Lower leg skin (tissue), 4 donors: ENCODE data around the gene CRTAP. TPM values are rescaled to one million over a fixed set of nuclear protein-coding genes. Genes with fewer than 3 reads are reported as not detected.
"Not testable (repeated sequence)": the region's sequence is repeated elsewhere in the genome, so short reads cannot be mapped to it uniquely, and the experiment has no call there.

Source experiments
- DNase-seq, 2 donors: peaks; one replicate each; pipeline ENCODE4 v3.0.0-alpha.2; 2019; ENCODE audit warnings: low spot score in 2 of 2
- H3K4me3 ChIP-seq: fragments of 200-600 bp; sonication (generic); 2 replicates; pipeline ENCODE4 v1.5.1; 2017; ENCODE audit warnings: mild to moderate bottlenecking, low read depth; ENCODE audit not compliant: poor library complexity, severe bottlenecking
- POLR2A ChIP-seq, 2 donors: fragments of 450-650 bp; IDR thresholded peaks; one replicate each; pipeline ENCODE4 v1.6.1; 2016 to 2017; ENCODE audit warnings: antibody characterized with exemption in 2 of 2, mild to moderate bottlenecking in 1 of 2, moderate library complexity in 1 of 2
- WGBS, 2 donors: methylation state at CpG; one replicate each; pipeline ENCODE4 v1.1.5; 2018; 5-methylcytosine and 5-hydroxymethylcytosine counted together
- intact Hi-C: fragments of 100-400 bp; cut with DNase I; formaldehyde crosslinking; loops from one replicate; pipeline ENCODE4 v1.15.0; 2023; ENCODE audit warnings: low total_unique reads
- total RNA-seq, 4 donors: library from RNA; depleted of rRNA; stranded (reverse); fragments of >200 nt; gene quantifications; one replicate each; pipeline ENCODE4 v1.1.0, GENCODE V29; 2016
- TF ChIP-seq, protein P1 (sequence below), 3 donors: fragments of 450-650 bp; IDR thresholded peaks; one replicate each; pipeline ENCODE4 v1.5.1; 2016; ENCODE audit warnings: antibody characterized with exemption in 3 of 3, mild to moderate bottlenecking in 3 of 3, moderate library complexity in 2 of 3

CRTAP gene
- total RNA-seq, 4 donors from 2014 or later, result 130 to 258 (median 196) TPM

DNA sequence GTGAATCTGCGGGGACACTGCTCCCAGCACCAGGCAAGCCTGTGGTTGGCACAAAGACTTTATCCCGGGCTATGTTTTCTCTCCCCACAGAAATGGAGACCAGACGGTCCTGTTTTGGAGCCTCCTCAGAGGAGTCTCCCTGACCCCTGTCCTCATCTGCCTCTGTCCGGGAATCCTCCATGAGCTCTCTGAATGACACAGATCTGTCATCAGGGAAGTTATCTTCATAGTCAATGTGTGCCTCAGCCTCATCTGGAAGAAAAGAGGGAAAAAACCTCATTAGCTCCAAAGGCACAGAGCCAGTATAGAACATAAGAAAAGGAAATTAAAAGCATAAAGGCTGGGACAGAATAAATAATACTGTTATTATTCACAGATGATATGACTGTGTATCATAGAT, 40.0 kb downstream of the CRTAP start:
- DNase-seq, result no peak
- 54 to 69% methylated on average over 4 of the region's 4 CpGs for WGBS, 2 donors
- TF ChIP-seq, protein P1, sequence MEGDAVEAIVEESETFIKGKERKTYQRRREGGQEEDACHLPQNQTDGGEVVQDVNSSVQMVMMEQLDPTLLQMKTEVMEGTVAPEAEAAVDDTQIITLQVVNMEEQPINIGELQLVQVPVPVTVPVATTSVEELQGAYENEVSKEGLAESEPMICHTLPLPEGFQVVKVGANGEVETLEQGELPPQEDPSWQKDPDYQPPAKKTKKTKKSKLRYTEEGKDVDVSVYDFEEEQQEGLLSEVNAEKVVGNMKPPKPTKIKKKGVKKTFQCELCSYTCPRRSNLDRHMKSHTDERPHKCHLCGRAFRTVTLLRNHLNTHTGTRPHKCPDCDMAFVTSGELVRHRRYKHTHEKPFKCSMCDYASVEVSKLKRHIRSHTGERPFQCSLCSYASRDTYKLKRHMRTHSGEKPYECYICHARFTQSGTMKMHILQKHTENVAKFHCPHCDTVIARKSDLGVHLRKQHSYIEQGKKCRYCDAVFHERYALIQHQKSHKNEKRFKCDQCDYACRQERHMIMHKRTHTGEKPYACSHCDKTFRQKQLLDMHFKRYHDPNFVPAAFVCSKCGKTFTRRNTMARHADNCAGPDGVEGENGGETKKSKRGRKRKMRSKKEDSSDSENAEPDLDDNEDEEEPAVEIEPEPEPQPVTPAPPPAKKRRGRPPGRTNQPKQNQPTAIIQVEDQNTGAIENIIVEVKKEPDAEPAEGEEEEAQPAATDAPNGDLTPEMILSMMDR (IDR thresholded peaks at IDR 0.05), result no peak
- TF ChIP-seq POLR2A (IDR thresholded peaks at IDR 0.05), result no peak
- intact Hi-C loops, result no loop called here
- no peak overlapping the region for H3K4me3 ChIP-seq

- DNase-seq, result no peak
- intact Hi-C loops, result no loop called here
- no peak for TF ChIP-seq POLR2A (IDR thresholded peaks at IDR 0.05)
- TF ChIP-seq, protein P1 (IDR thresholded peaks at IDR 0.05), result no peak
- WGBS, 2 donors, result 66 to 69% methylated on average over 3 of the region's 3 CpGs
- H3K4me3 ChIP-seq, result no peak overlapping the region
These were observed 41.5 kb downstream of the CRTAP start for GRCh38 chr3:33155301-33155700.

DNA sequence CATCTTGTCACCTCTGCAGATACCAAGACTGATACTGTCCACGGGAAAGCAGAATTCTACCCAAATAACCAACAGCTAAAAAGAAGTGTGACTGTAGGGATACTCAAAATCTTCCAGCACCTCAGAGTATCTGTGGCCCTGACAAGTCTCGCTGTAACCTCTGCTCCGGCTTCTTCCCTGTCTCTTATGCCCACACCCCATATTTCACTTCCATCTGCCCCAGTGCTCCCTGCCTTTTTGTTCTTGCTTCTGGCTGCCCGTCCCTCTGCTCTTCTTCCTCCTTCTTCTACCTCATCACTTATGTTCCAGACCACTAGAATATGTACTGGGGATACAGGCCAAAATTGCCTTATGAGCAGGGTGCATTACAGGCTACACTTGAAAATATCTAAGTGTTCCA, 45.4 kb downstream of the CRTAP start:
- DNase-seq, result no peak
- TF ChIP-seq, protein P1 (IDR thresholded peaks at IDR 0.05), result no peak
- H3K4me3 ChIP-seq, result no peak overlapping the region
- intact Hi-C loops, result no loop called here
- 92 to 94% methylated on average over 4 of the region's 4 CpGs for WGBS, 2 donors

DNA sequence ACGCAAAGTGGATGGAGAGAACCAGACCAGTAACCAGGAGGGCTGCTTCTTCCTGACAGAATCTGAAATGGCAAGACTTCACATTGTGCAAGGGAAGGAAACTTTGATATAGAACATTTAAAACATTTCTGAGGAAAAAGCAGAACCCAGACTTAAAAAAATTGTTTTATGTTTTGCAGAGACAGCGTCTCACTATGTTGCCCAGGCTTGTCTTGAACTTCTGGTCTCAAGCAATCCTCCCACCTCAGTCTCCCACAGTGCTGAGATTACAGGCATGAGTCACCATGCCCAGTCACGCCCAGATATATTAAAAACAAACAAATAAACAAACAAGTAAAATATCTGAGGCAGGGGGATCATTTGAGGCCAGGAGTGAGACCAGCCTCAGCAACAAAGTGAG, 46.2 kb downstream of the CRTAP start:
- TF ChIP-seq POLR2A (IDR thresholded peaks at IDR 0.05), result no peak
- TF ChIP-seq, protein P1 (IDR thresholded peaks at IDR 0.05), result no peak
- WGBS, 2 donors, result 73 to 74% methylated on average over 3 of the region's 3 CpGs
- intact Hi-C loops, result no loop called here
- DNase-seq, result no peak
- no peak overlapping the region for H3K4me3 ChIP-seq

DNA sequence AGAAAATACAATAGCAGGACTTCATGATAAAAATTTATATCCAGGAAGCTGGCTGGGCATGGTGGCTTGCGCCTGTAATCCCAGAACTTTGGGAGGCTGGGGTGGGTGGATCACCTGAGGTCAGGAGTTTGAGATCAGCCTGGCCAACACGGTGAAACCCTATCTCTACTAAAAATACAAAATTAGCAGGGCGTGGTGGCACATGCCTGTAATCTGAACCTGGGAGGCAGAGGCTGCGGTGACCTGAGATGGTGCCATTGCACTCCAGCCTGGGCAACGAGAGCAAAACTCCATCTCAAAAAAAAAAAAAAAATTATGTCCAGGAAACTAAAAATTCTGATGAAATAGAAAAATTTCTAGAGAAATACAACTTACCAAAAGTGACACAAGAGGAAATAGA, 48.8 kb downstream of the CRTAP start:
- DNase-seq, H3K4me3 ChIP-seq, intact Hi-C loops: not testable (repeated sequence)
- 81 to 82% methylated on average over 5 of the region's 5 CpGs for WGBS, 2 donors

GRCh38 chr3:33165372-33165771, 51.6 kb downstream of the CRTAP start:
- peak in 1 of 2 donors; percentile 45 for DNase-seq
- intact Hi-C loops, result no loop called here
- no peak for TF ChIP-seq POLR2A (IDR thresholded peaks at IDR 0.05)
- TF ChIP-seq, protein P1 (IDR thresholded peaks at IDR 0.05), result no peak
- H3K4me3 ChIP-seq, result no peak overlapping the region
- WGBS, 2 donors, result 90 to 95% methylated on average over 1 of the region's 1 CpG
